ENCODE results near the gene SRC. TPM values are rescaled to one million over a fixed set of nuclear protein-coding genes. Genes with fewer than 3 reads are reported as not detected.

The SRC gene
- total RNA-seq, 1 donor from 2014 or later, result 37.8 TPM

DNA sequence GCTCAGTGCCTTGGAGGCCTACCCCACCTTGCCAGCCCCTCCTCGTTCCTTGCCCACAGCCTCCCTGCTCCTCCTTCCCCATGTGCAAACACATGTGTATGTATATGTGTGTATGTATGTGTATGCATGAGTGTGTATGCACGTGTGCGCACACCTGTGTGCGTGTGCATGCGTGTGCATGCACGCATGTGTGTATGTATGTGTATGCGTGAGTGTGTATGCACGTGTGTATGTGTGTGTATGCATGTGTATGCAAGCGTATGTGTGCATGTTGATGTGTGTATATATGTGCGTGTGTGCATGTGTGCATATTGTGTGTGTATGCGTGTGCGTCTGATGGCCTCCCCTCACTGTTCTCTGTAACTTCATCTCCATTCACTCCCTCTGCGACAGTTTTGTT is 74.7 kb downstream of the SRC start:
- TF ChIP-seq, protein P1, sequence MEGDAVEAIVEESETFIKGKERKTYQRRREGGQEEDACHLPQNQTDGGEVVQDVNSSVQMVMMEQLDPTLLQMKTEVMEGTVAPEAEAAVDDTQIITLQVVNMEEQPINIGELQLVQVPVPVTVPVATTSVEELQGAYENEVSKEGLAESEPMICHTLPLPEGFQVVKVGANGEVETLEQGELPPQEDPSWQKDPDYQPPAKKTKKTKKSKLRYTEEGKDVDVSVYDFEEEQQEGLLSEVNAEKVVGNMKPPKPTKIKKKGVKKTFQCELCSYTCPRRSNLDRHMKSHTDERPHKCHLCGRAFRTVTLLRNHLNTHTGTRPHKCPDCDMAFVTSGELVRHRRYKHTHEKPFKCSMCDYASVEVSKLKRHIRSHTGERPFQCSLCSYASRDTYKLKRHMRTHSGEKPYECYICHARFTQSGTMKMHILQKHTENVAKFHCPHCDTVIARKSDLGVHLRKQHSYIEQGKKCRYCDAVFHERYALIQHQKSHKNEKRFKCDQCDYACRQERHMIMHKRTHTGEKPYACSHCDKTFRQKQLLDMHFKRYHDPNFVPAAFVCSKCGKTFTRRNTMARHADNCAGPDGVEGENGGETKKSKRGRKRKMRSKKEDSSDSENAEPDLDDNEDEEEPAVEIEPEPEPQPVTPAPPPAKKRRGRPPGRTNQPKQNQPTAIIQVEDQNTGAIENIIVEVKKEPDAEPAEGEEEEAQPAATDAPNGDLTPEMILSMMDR (conservative IDR thresholded peaks at IDR 0.05; ENCODE audit: low read depth, low read length), result no peak

GRCh38 chr20:37421060-37421905 is 75.3 kb downstream of the SRC start:
- no peak overlapping the region for H3K4me3 ChIP-seq (ENCODE audit: low read depth, low read length)
- TF ChIP-seq, protein P1 (conservative IDR thresholded peaks at IDR 0.05; ENCODE audit: low read depth, low read length), result no peak
- no peak for DNase-seq (ENCODE audit: low read depth)

More for the DNA sequence above, 74.7 kb downstream of the SRC start:
- H3K4me3 ChIP-seq (ENCODE audit: low read depth, low read length), result no peak overlapping the region
- DNase-seq (ENCODE audit: low read depth), result no peak

- H3K4me3 ChIP-seq (ENCODE audit: low read depth, low read length), result no peak overlapping the region
- no peak for DNase-seq (ENCODE audit: low read depth)
- TF ChIP-seq, protein P1 (conservative IDR thresholded peaks at IDR 0.05; ENCODE audit: low read depth, low read length), result no peak
These were observed 76.0 kb downstream of the SRC start for GRCh38 chr20:37421988-37422387.

DNA sequence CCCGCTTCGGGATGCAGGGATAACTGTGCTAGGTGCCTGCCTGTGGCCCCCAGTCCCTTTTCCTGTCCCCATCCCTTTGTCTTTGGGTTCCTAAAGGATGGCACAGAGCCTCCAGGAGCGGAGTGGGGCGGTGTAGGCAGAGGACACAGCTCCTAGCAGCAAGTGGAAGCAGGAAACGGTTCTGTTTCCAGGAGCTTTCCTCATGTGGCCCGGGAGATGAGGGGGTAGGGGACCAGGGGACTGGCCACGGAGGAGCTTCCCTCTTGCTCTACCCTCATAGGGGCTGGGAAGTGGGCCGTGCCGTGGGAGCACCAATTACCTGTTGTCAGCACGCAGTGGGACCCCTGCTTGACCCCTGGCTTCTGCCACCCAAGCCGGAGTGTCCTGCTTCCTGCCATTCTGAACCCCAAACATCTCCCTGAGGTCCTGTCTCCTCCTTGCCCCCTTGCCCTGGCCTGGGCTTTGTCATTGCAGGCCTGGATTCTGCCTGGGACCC is 76.9 kb downstream of the SRC start:
- TF ChIP-seq, protein P1 (conservative IDR thresholded peaks at IDR 0.05; ENCODE audit: low read depth, low read length), result no peak
- DNase-seq (ENCODE audit: low read depth), result no peak
- H3K4me3 ChIP-seq (ENCODE audit: low read depth, low read length), result no peak overlapping the region

- no peak overlapping the region for H3K4me3 ChIP-seq (ENCODE audit: low read depth, low read length)
- no peak for DNase-seq (ENCODE audit: low read depth)
- TF ChIP-seq, protein P1 (conservative IDR thresholded peaks at IDR 0.05; ENCODE audit: low read depth, low read length), result no peak
These were observed 77.6 kb downstream of the SRC start for GRCh38 chr20:37423545-37423944.

GRCh38 chr20:37424062-37424851 is 78.3 kb downstream of the SRC start:
- TF ChIP-seq, protein P1 (conservative IDR thresholded peaks at IDR 0.05; ENCODE audit: low read depth, low read length), result no peak
- no peak for DNase-seq (ENCODE audit: low read depth)
- no peak overlapping the region for H3K4me3 ChIP-seq (ENCODE audit: low read depth, low read length)

Measured in epithelial cell of proximal tubule (primary cell).